OCI-LY1 (cell line): ENCODE data around the gene LCNL1.
"Not testable (repeated sequence)": the region's sequence is repeated elsewhere in the genome, so short reads cannot be mapped to it uniquely, and the experiment has no call there.

Source experiments
- H2AFZ ChIP-seq: fragments of 200-600 bp; sonication (generic), shearing (Covaris generic); 2 replicates; pipeline ENCODE4 v1.6.0; 2014; ENCODE audit warnings: antibody characterized with exemption, mild to moderate bottlenecking, low read length
- H3F3A ChIP-seq: fragments of 200-600 bp; sonication (generic), shearing (Covaris generic); 2 replicates; pipeline ENCODE4 v1.6.0; 2014; ENCODE audit warnings: mild to moderate bottlenecking, antibody characterized with exemption, low read length, moderate library complexity; ENCODE audit not compliant: insufficient read depth
- H3K27ac ChIP-seq: fragments of 200-600 bp; sonication (generic); 2 replicates; pipeline ENCODE4 v1.5.1; 2014; ENCODE audit warnings: low read length, mixed run types, mild to moderate bottlenecking, low read depth; ENCODE audit not compliant: poor library complexity, severe bottlenecking
- H3K27me3 ChIP-seq: fragments of 200-600 bp; sonication (generic); 2 replicates; pipeline ENCODE4 v1.6.0; 2014; ENCODE audit warnings: antibody characterized with exemption, mild to moderate bottlenecking, low read length, moderate library complexity; ENCODE audit not compliant: insufficient read depth
- H3K36me3 ChIP-seq: fragments of 200-600 bp; sonication (generic); 2 replicates; pipeline ENCODE4 v1.6.1; 2014; ENCODE audit warnings: mild to moderate bottlenecking, antibody characterized with exemption, low read length, moderate library complexity, mixed read lengths; ENCODE audit not compliant: insufficient read depth
- H3K4me1 ChIP-seq: fragments of 200-600 bp; sonication (generic); 2 replicates; pipeline ENCODE4 v1.5.1; 2014; ENCODE audit warnings: mild to moderate bottlenecking, low read length, moderate library complexity; ENCODE audit not compliant: insufficient read depth, severe bottlenecking
- H3K4me2 ChIP-seq: fragments of 200-600 bp; sonication (generic), shearing (Covaris generic); 2 replicates; pipeline ENCODE4 v1.6.1; 2014; ENCODE audit warnings: low read length
- H3K4me3 ChIP-seq: fragments of 200-600 bp; sonication (generic); 2 replicates; pipeline ENCODE4 v1.5.1; 2014; ENCODE audit warnings: low read length, low read depth, mild to moderate bottlenecking, mixed read lengths; ENCODE audit not compliant: poor library complexity, severe bottlenecking
- H3K79me2 ChIP-seq: fragments of 200-600 bp; shearing (Covaris generic); 2 replicates; pipeline ENCODE4 v1.6.1; 2016; ENCODE audit warnings: mixed run types, low read length, mixed read lengths; ENCODE audit not compliant: insufficient read depth
- H3K9ac ChIP-seq: fragments of 200-600 bp; sonication (generic), shearing (Covaris generic); 2 replicates; pipeline ENCODE4 v1.6.1; 2014; ENCODE audit warnings: mild to moderate bottlenecking, low read length, mixed read lengths
- H3K9me2 ChIP-seq: fragments of 200-600 bp; sonication (generic), shearing (Covaris generic); 2 replicates; pipeline ENCODE4 v1.6.1; 2014; ENCODE audit warnings: low read depth, mild to moderate bottlenecking, low read length, mixed read lengths
- H3K9me3 ChIP-seq: fragments of 200-600 bp; shearing (Covaris generic); 2 replicates; pipeline ENCODE4 v1.6.1; 2014; ENCODE audit warnings: low read length, mixed read lengths
- H4K20me1 ChIP-seq: fragments of 200-600 bp; sonication (generic), shearing (Covaris generic); 2 replicates; pipeline ENCODE4 v1.6.0; 2016; ENCODE audit warnings: mild to moderate bottlenecking, low read length; ENCODE audit not compliant: insufficient read depth
- EZH2 ChIP-seq: fragments of 200-600 bp; sonication (generic), shearing (Covaris generic); IDR thresholded peaks from 2 replicates; pipeline ENCODE4 v1.8.0; 2017; ENCODE audit warnings: borderline replicate concordance, mixed run types, mild to moderate bottlenecking, antibody characterized with exemption, low read length, moderate library complexity, mixed read lengths
- TF ChIP-seq, protein P1 (sequence below): fragments of 200-600 bp; sonication (generic), shearing (Covaris generic); IDR thresholded peaks from 2 replicates; pipeline ENCODE4 v1.5.1; 2017; ENCODE audit warnings: mild to moderate bottlenecking, antibody characterized with exemption, low read length, moderate library complexity, mixed read lengths

LCNL1 gene

GRCh38 chr9:137032858-137033257 is 50.1 kb downstream of the LCNL1 start:
- no peak overlapping the region for H3K4me3 ChIP-seq
- no peak overlapping the region for H3K27ac ChIP-seq
- H3K9me2 ChIP-seq, result no peaks in the 10 kb centered on the region
- peaks cover 10% of the 10 kb centered on the region for H3K4me1 ChIP-seq
- no peaks in the 10 kb centered on the region for H3K79me2 ChIP-seq
- no peak overlapping the region for H2AFZ ChIP-seq
- no peak overlapping the region for H3K9ac ChIP-seq
- H3K9me3 ChIP-seq, result no peaks in the 10 kb centered on the region
- H3K4me2 ChIP-seq, result no peak overlapping the region
- no peaks in the 10 kb centered on the region for H3K36me3 ChIP-seq
- H3F3A ChIP-seq, result no peaks in the 10 kb centered on the region
- peaks cover 13% of the 10 kb centered on the region for H3K27me3 ChIP-seq
- no peak for TF ChIP-seq EZH2
- TF ChIP-seq, protein P1, sequence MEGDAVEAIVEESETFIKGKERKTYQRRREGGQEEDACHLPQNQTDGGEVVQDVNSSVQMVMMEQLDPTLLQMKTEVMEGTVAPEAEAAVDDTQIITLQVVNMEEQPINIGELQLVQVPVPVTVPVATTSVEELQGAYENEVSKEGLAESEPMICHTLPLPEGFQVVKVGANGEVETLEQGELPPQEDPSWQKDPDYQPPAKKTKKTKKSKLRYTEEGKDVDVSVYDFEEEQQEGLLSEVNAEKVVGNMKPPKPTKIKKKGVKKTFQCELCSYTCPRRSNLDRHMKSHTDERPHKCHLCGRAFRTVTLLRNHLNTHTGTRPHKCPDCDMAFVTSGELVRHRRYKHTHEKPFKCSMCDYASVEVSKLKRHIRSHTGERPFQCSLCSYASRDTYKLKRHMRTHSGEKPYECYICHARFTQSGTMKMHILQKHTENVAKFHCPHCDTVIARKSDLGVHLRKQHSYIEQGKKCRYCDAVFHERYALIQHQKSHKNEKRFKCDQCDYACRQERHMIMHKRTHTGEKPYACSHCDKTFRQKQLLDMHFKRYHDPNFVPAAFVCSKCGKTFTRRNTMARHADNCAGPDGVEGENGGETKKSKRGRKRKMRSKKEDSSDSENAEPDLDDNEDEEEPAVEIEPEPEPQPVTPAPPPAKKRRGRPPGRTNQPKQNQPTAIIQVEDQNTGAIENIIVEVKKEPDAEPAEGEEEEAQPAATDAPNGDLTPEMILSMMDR, result no peak
- no peaks in the 10 kb centered on the region for H4K20me1 ChIP-seq

DNA sequence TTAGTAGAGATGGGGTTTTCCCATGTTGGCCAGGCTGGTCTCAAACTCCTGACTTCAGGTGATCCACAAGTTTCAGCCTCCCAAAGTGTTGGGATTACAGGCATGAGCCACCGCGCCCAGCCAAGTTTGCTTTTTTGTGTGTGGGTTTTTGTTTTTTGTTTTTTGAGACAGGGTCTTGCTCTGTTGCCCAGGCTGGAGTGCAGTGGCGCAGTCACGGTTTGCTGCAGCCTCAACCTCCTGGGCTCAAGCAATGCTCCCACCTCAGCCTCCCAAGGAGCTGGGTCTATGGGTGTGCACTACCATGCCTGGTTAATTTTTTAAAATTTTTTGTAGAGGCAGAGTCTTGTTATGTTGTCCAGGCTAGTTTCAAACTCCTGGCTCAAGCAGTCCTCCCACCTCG is 50.7 kb downstream of the LCNL1 start:
- H2AFZ ChIP-seq, H3K4me2 ChIP-seq, H3K9me2 ChIP-seq, H3K9me3 ChIP-seq, H4K20me1 ChIP-seq, H3K27ac ChIP-seq, H3F3A ChIP-seq, H3K9ac ChIP-seq, H3K36me3 ChIP-seq, H3K4me3 ChIP-seq, H3K4me1 ChIP-seq, H3K79me2 ChIP-seq: not testable (repeated sequence)
- H3K27me3 ChIP-seq, result peaks cover 13% of the 10 kb centered on the region

DNA sequence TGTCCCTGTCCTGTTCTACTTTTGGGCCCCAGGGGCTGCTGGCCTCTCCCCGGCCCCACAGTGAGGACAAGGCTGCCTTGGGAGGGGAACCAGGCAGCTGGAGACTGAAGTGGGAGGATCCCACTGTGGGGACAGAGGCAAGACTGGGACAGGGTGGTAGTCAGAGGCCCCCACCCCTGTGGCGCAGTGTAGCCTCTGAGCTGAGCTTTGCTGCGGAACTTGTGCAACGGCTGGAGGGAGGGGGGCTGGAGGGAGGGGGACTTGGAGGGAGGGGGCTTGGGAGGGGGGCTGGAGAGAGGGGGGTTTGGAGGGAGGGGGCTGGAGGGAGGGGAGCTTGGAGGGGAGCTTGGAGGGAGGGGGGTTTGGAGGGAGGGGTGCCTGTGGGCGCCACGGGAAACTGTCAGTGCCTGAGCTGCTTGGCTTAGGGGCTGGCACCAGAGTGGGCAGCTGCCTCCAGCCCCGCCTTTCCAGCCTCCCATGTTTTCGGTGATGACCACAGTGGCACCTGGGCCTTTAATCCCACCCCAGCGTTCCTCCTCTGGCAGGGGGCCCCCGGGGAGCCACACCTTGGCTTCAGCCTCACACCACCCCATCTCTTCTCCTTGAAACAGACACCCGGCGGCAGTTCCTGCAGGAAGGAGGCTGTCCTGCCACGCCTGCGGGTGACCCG is 51.4 kb downstream of the LCNL1 start:
- Histone ChIP-seq H3K27ac (no peak overlapping the region), H3K9me3 (no peaks in the 10 kb centered on the region), H3K4me1 (peaks cover under 1% of the 10 kb centered on the region), H3K9me2 (no peaks in the 10 kb centered on the region), H4K20me1 (no peaks in the 10 kb centered on the region), H3K27me3 (peaks cover 13% of the 10 kb centered on the region), H3K79me2 (no peaks in the 10 kb centered on the region), H3K9ac (no peak overlapping the region), H3K36me3 (no peaks in the 10 kb centered on the region), H3K4me2 (no peak overlapping the region), H3F3A (no peaks in the 10 kb centered on the region), H3K4me3 (no peak overlapping the region), H2AFZ (no peak overlapping the region)
- TF ChIP-seq, protein P1, result no peak
- TF ChIP-seq EZH2, result no peak
